Stomach (tissue), 4 donors: ENCODE measurements around the gene FGD2.

Experiments
- CTCF ChIP-seq, 7 experiments: fragments of 450-650 bp in 4 of 7; fragments of 200-600 bp in 3 of 7; sonication (generic) in 3 of 7; IDR thresholded peaks; one replicate each; pipeline ENCODE4 v1.5.1; 2016 to 2019; ENCODE audit warnings: antibody characterized with exemption in 7 of 7, control low read depth in 2 of 7, mild to moderate bottlenecking in 1 of 7
- EP300 ChIP-seq: sonication (generic); formaldehyde crosslinking; IDR thresholded peaks from one replicate; pipeline ENCODE4 v1.6.1; 2017; ENCODE audit warnings: antibody characterized with exemption

GRCh38 chr6:37050854-37051137 is 45.3 kb downstream of the FGD2 start:
- TF ChIP-seq CTCF (IDR thresholded peaks at IDR 0.05) (no peak), EP300 (no peak)
